K562 (cell line): Measurements from ENCODE around the gene ALDH6A1. TPM values are rescaled to one million over a fixed set of nuclear protein-coding genes. Genes with fewer than 3 reads are reported as not detected.
A peak's percentile ranks its signal among the peaks of the same experiment; 100 is the strongest.
"Not testable (repeated sequence)": the region's sequence is repeated elsewhere in the genome, so short reads cannot be mapped to it uniquely, and the experiment has no call there.

Experiments
- DEAF1 ChIP-seq: fragments of 450-650 bp; formaldehyde crosslinking; IDR thresholded peaks from 2 replicates; pipeline ENCODE4 v1.4.0; 2020; ENCODE audit warnings: mild to moderate bottlenecking, moderate library complexity
- REST ChIP-seq, 2 experiments: fragments of 450-650 bp; formaldehyde crosslinking in 1 of 2; IDR thresholded peaks; 2 replicates each; pipeline versions ENCODE4 v1.4.0 to v1.6.1; 2014 to 2020; ENCODE audit warnings: mild to moderate bottlenecking in 2 of 2, borderline replicate concordance in 1 of 2, low read depth in 1 of 2
- polyA plus RNA-seq, 8 experiments: library from polyadenylated mRNA; depleted of rRNA in 4 of 8; stranded (reverse) in 5 of 8; unstranded in 3 of 8; fragments of >200 nt; fragmentation: Nextera tagmentation in 2 of 8; fragmentation: Illumina TruSeq in 1 of 8; extraction: Ambion mirVana in 2 of 8; extraction: Trizol in 1 of 8; gene quantifications; 2 replicates each; pipeline versions ENCODE4 v1.2.1 to v1.2.3, GENCODE V29; 2011 to 2014; ENCODE audit warnings: inconsistent platforms in 1 of 8, missing spikeins in 1 of 8
- total RNA-seq, 7 experiments: library from RNA; depleted of rRNA in 6 of 7; stranded (reverse); fragments of >200 nt in 6 of 7; fragmentation: Illumina TruSeq in 2 of 7; extraction: Trizol in 2 of 7; gene quantifications; 2 replicates each; pipeline versions ENCODE4 v1.2.1 to v1.2.3, GENCODE V29; 2011 to 2021; ENCODE audit warnings: low replicate concordance in 1 of 7

ALDH6A1 gene
- total and polyA plus RNA-seq, 9 of the 15 experiments (the other 6 are each of a cell fraction or from before 2014, with no cell fraction given) = 3.1 to 11.5 (median 4.6) TPM

DNA sequence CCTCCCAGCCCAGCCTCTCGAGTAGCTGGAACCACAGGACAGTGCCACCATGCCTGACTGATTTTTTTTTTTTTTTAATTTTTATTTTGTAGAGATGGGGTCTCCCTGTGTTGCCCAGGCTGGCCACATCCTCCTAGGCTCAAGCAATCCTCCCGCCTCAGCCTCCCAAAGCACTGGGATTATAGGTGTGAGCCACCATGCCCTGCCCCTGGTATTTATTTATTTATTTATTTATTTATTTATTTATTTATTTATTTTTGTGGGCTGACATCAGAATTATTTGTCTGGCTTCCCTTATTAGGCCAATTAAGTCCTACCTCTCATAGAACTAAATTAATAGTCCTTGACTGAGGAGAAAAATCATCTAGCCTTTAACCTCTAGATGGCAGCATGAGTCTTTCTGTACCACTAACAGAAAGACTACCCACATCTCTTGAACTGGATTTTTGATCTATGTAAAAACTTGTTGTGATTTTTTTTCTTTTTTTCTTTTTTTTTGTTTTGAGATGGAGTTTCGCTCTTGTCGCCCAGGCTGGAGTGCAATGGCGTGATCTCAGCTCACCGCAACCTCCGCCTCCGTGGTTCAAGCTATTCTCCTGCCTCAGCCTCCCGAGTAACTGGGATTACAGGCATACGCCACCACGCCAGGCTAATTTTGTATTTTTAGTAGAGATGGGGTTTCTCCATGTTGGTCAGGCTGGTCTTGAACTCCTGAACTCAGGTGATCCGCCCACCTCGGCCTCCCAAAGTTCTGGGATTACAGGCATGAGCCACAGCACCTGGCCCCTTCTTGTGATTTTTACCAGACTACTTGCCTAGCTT lies 27.4 kb upstream of the ALDH6A1 start (continued):
- TF ChIP-seq DEAF1 (CRISPR knock-in tag) (peak; percentile 35; the same call in 1 of the 2 replicates), REST (IDR thresholded peaks at IDR 0.05; ENCODE audit: borderline replicate concordance) (peak; percentile 48; the same call in 1 of the 2 replicates)
- not testable (repeated sequence) for TF ChIP-seq REST (CRISPR knock-in tag; IDR thresholded peaks at IDR 0.05; ENCODE audit: low read depth)
- TF ChIP-seq, all 486 proteins: peak for 8; not testable (repeated sequence) for 478
